Breast epithelium (tissue), 3 donors: ENCODE data around the gene SPTBN2.

Experiments used
- POLR2A ChIP-seq: fragments of 450-650 bp; IDR thresholded peaks from one replicate; pipeline ENCODE4 v1.6.1; 2016; ENCODE audit warnings: antibody characterized with exemption, mild to moderate bottlenecking, moderate library complexity
- POLR2AphosphoS5 ChIP-seq, 3 donors: sonication (generic); formaldehyde crosslinking; IDR thresholded peaks; one replicate each; pipeline ENCODE4 v1.6.1; 2017; ENCODE audit warnings: antibody characterized with exemption in 3 of 3
- TF ChIP-seq, protein P1 (sequence below), 3 donors: fragments of 450-650 bp; IDR thresholded peaks; one replicate each; pipeline ENCODE4 v1.5.1; 2016 to 2017; ENCODE audit warnings: antibody characterized with exemption in 3 of 3, mild to moderate bottlenecking in 3 of 3, moderate library complexity in 3 of 3

DNA sequence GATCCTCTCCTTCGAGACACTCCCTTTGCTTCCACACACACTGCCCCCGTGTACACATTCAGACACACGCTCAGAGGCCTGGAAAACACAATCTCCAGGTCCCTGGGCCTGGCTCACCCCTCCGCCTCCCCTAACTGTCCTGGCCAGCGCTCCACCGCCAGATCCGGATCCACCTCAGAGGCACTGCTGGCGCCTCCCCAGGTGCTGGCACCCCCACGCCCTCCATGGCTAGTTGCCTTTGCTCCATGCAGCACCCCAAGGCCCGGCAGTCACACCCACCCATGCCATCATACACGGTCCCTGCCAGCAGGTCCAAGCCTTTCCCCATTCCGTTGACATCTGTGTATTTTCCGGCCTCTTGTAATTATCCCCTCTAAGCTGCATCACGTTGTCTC, 11.1 kb downstream of the SPTBN2 start:
- TF ChIP-seq, protein P1, sequence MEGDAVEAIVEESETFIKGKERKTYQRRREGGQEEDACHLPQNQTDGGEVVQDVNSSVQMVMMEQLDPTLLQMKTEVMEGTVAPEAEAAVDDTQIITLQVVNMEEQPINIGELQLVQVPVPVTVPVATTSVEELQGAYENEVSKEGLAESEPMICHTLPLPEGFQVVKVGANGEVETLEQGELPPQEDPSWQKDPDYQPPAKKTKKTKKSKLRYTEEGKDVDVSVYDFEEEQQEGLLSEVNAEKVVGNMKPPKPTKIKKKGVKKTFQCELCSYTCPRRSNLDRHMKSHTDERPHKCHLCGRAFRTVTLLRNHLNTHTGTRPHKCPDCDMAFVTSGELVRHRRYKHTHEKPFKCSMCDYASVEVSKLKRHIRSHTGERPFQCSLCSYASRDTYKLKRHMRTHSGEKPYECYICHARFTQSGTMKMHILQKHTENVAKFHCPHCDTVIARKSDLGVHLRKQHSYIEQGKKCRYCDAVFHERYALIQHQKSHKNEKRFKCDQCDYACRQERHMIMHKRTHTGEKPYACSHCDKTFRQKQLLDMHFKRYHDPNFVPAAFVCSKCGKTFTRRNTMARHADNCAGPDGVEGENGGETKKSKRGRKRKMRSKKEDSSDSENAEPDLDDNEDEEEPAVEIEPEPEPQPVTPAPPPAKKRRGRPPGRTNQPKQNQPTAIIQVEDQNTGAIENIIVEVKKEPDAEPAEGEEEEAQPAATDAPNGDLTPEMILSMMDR (IDR thresholded peaks at IDR 0.05) = no peak
- no peak for TF ChIP-seq POLR2A
- no peak for TF ChIP-seq POLR2AphosphoS5 (IDR thresholded peaks at IDR 0.05)
